Uterus (tissue), 4 donors: ENCODE measurements around the gene TMEM253. TPM values are rescaled to one million over a fixed set of nuclear protein-coding genes. Genes with fewer than 3 reads are reported as not detected.

Experiments used
- DNase-seq, 2 donors: peaks; one replicate each; pipeline ENCODE4 v3.0.0-alpha.2; 2019 to 2020
- H3K27ac ChIP-seq, 2 donors: fragments of 200-600 bp; sonication (generic); 1 replicate in 1 of 2; 2 replicates in 1 of 2; pipeline ENCODE4 v1.5.1; 2016 to 2018
- H3K27me3 ChIP-seq, 2 donors: fragments of 200-600 bp; sonication (generic); one replicate each; pipeline ENCODE4 v1.5.1; 2018 to 2019; ENCODE audit warnings: control low read depth in 1 of 2
- H3K36me3 ChIP-seq, 2 donors: fragments of 200-600 bp; sonication (generic); one replicate each; pipeline ENCODE4 v1.5.1; 2019; ENCODE audit warnings: control low read depth in 1 of 2
- H3K4me1 ChIP-seq, 2 donors: fragments of 200-600 bp; sonication (generic); one replicate each; pipeline ENCODE4 v1.5.1; 2018 to 2019; ENCODE audit warnings: control low read depth in 1 of 2
- H3K4me3 ChIP-seq, 2 donors: fragments of 200-600 bp; sonication (generic); 1 replicate in 1 of 2; 2 replicates in 1 of 2; pipeline ENCODE4 v1.5.1; 2018 to 2019; ENCODE audit warnings: mild to moderate bottlenecking in 1 of 2
- H3K9me3 ChIP-seq, 2 donors: fragments of 200-600 bp; sonication (generic); one replicate each; pipeline ENCODE4 v1.5.1; 2019; ENCODE audit warnings: control low read depth in 1 of 2
- CTCF ChIP-seq, 4 experiments: fragments of 200-600 bp in 2 of 4; fragments of 450-650 bp in 2 of 4; sonication (generic) in 2 of 4; IDR thresholded peaks; one replicate each; pipeline ENCODE4 v1.5.1; 2016 to 2019; ENCODE audit warnings: antibody characterized with exemption in 4 of 4, mild to moderate bottlenecking in 2 of 4, moderate library complexity in 1 of 4
- POLR2A ChIP-seq, 2 donors: fragments of 450-650 bp; IDR thresholded peaks; one replicate each; pipeline ENCODE4 v1.6.1; 2016; ENCODE audit warnings: antibody characterized with exemption in 2 of 2, mild to moderate bottlenecking in 1 of 2, moderate library complexity in 1 of 2
- intact Hi-C: fragments of 100-400 bp; cut with DNase I; formaldehyde crosslinking; loops from one replicate; pipeline ENCODE4 v1.15.1; 2023; ENCODE audit warnings: low total_unique reads
- total RNA-seq, 4 donors: library from RNA; depleted of rRNA in 3 of 4; stranded (reverse); fragments of >200 nt in 3 of 4; gene quantifications; one replicate each; pipeline versions ENCODE4 v1.1.0 to v1.2.4, GENCODE V29; 2014 to 2023
- donor health status: DM: yes; HTN: yes; CAD: no.

Gene TMEM253
- total RNA-seq, 4 donors from 2014 or later: 0.85 TPM; not detected in 3

- H3K9me3 ChIP-seq: no peaks in the 10 kb centered on the region
- intact Hi-C loops: no loop called here
- DNase-seq: no peak
- TF ChIP-seq CTCF (IDR thresholded peaks at IDR 0.05) (no peak), POLR2A (IDR thresholded peaks at IDR 0.05) (no peak)
- no peak overlapping the region for H3K27ac ChIP-seq
- H3K4me3 ChIP-seq: no peak overlapping the region
- no peaks in the 10 kb centered on the region for H3K27me3 ChIP-seq
- no peaks in the 10 kb centered on the region for H3K4me1 ChIP-seq
- no peaks in the 10 kb centered on the region for H3K36me3 ChIP-seq
Observed at GRCh38 chr14:21055432-21056117, 45.3 kb upstream of the TMEM253 start.

- DNase-seq: no peak
- TF ChIP-seq POLR2A (IDR thresholded peaks at IDR 0.05): no peak
- no peak for TF ChIP-seq CTCF (IDR thresholded peaks at IDR 0.05)
Observed at GRCh38 chr14:21056520-21057163, 44.2 kb upstream of the TMEM253 start.

GRCh38 chr14:21057803-21058675 is 42.8 kb upstream of the TMEM253 start, which contains the start of gene RNASE8:
Gene RNASE8, plus strand, starts transcription at chr14:21057822. Its CDS starts 71 bp downstream, at chr14:21057893.
- Histone ChIP-seq H3K9me3 (no peaks in the 10 kb centered on the region), H3K4me1 (no peaks in the 10 kb centered on the region), H3K27ac (no peak within 1 kb of the TSS), H3K4me3 (no peak within 1 kb of the TSS), H3K36me3 (no peaks in the 10 kb centered on the region), H3K27me3 (no peaks in the 10 kb centered on the region)
- DNase-seq: no peak
- intact Hi-C loops: no loop called here
- no peak for TF ChIP-seq CTCF (IDR thresholded peaks at IDR 0.05)
- no peak for TF ChIP-seq POLR2A (IDR thresholded peaks at IDR 0.05)

More at GRCh38 chr14:21056520-21057163, 44.2 kb upstream of the TMEM253 start:
- Histone ChIP-seq H3K27ac (no peak overlapping the region), H3K4me3 (no peak overlapping the region), H3K4me1 (no peaks in the 10 kb centered on the region), H3K9me3 (no peaks in the 10 kb centered on the region), H3K36me3 (no peaks in the 10 kb centered on the region), H3K27me3 (no peaks in the 10 kb centered on the region)
- intact Hi-C loops: no loop called here

DNA sequence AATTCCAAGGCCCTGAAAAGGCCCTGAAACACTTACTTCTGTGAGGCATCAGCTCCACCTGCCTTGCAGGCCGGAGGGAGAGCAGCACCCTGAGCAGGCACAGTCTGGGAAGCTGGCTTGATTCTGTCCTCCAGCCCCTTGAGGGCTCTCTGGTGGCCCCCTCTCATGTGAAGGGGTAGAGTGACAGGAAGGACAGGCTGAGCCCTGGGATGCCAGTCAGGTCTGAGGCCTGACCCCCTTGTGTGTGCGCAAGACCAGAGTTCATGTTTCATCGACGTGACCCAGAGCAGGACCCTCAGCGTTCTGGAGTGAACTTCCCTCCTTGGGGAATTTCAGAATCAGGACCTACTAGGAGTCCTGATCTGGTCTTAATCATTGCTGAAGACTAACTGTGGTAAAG is 42.0 kb upstream of the TMEM253 start:
- Histone ChIP-seq H3K27me3 (no peaks in the 10 kb centered on the region), H3K27ac (no peak overlapping the region), H3K4me1 (no peaks in the 10 kb centered on the region), H3K4me3 (no peak overlapping the region), H3K9me3 (no peaks in the 10 kb centered on the region), H3K36me3 (no peaks in the 10 kb centered on the region)
- TF ChIP-seq POLR2A (IDR thresholded peaks at IDR 0.05) (no peak), CTCF (IDR thresholded peaks at IDR 0.05) (no peak)
- intact Hi-C loops: no loop called here
- DNase-seq: no peak
